IMR-90 (cell line): ENCODE results near the gene KIF21A. TPM values are rescaled to one million over a fixed set of nuclear protein-coding genes. Genes with fewer than 3 reads are reported as not detected.

ENCODE experiments used
- ATAC-seq: fragments of 200-7000 bp; cut with Tn5 transposase; 2 replicates; pipeline ENCODE4 v1.9.1; 2020; ENCODE audit warnings: low read depth, mild to moderate bottlenecking, moderate library complexity
- BruUV-seq: library from RNA; stranded (reverse); fragments of 400-500 nt; replicated peaks from 2 replicates; lab custom pipeline; 2021; lab: Mats Ljungman, UMichigan
- CTCF ChIA-PET: fragments of 300-600 bp; formaldehyde crosslinking; extraction: SDS; loops from one replicate; lab custom pipeline; 2021; ENCODE audit warnings: antibody characterized with exemption; lab: Yijun Ruan, JAX
- POLR2A ChIA-PET: fragments of 300-600 bp; sonication (Branson Sonifier 250); formaldehyde crosslinking; loops from one replicate; lab custom pipeline; 2022; ENCODE audit warnings: antibody characterized with exemption; ENCODE audit not compliant: unreplicated experiment; lab: Charles Lee
- DNase-seq: peaks from one replicate; pipeline ENCODE4 v3.0.0; 2013
- H2AFZ ChIP-seq: replicated peaks from 2 replicates; pipeline ENCODE3; 2013; ENCODE audit warnings: low read length, mild to moderate bottlenecking; ENCODE audit not compliant: poor library complexity
- H2AK5ac ChIP-seq: 2 replicates; pipeline ENCODE4 v1.6.1; 2013; ENCODE audit warnings: low read depth, low read length, inconsistent platforms
- H2AK9ac ChIP-seq: replicated peaks from 2 replicates; pipeline ENCODE3; 2013; ENCODE audit warnings: mild to moderate bottlenecking, low read depth, low read length, moderate library complexity; ENCODE audit not compliant: poor library complexity
- H2BK120ac ChIP-seq: 2 replicates; pipeline ENCODE4 v1.6.1; 2013; ENCODE audit warnings: low read depth, low read length, inconsistent platforms
- H2BK15ac ChIP-seq: 3 replicates; pipeline ENCODE4 v1.6.1; 2013; ENCODE audit warnings: low read depth, low read length, inconsistent platforms
- H2BK20ac ChIP-seq: 2 replicates; pipeline ENCODE4 v1.6.1; 2013; ENCODE audit warnings: low read depth, mild to moderate bottlenecking, inconsistent platforms, low read length, moderate library complexity
- H2BK5ac ChIP-seq: 2 replicates; pipeline ENCODE4 v1.6.1; 2013; ENCODE audit warnings: mild to moderate bottlenecking, low read depth, low read length, inconsistent platforms; ENCODE audit not compliant: poor library complexity, severe bottlenecking
- H3K14ac ChIP-seq: replicated peaks from 2 replicates; pipeline ENCODE4 v1.6.1; 2013; ENCODE audit warnings: low read depth, low read length, inconsistent platforms
- H3K18ac ChIP-seq: 2 replicates; pipeline ENCODE4 v1.6.1; 2013; ENCODE audit warnings: low read depth, low read length, control low read depth
- H3K23ac ChIP-seq: 2 replicates; pipeline ENCODE4 v1.6.1; 2013; ENCODE audit warnings: low read depth, low read length, inconsistent platforms
- H3K27ac ChIP-seq: 2 replicates; pipeline ENCODE4 v1.5.1; 2013; ENCODE audit warnings: mild to moderate bottlenecking, control low read depth, low read length; ENCODE audit not compliant: insufficient read depth
- H3K27me3 ChIP-seq: 2 replicates; pipeline ENCODE4 v1.6.1; 2013; ENCODE audit warnings: low read length; ENCODE audit not compliant: control insufficient read depth, insufficient read depth
- H3K36me3 ChIP-seq: 2 replicates; pipeline ENCODE4 v1.6.1; 2013; ENCODE audit warnings: low read length, mixed read lengths; ENCODE audit not compliant: control insufficient read depth, insufficient read depth
- H3K4ac ChIP-seq: 2 replicates; pipeline ENCODE4 v1.6.1; 2013; ENCODE audit warnings: low read depth, low read length, inconsistent platforms
- H3K4me1 ChIP-seq: 2 replicates; pipeline ENCODE4 v1.6.1; 2013; ENCODE audit warnings: low read length, mixed read lengths; ENCODE audit not compliant: control insufficient read depth, insufficient read depth
- H3K4me2 ChIP-seq: 2 replicates; pipeline ENCODE4 v1.6.1; 2013; ENCODE audit warnings: low read depth, mild to moderate bottlenecking, control low read depth, low read length, moderate library complexity
- H3K4me3 ChIP-seq: 2 replicates; pipeline ENCODE4 v1.5.1; 2013; ENCODE audit warnings: low read depth, mild to moderate bottlenecking, control low read depth, low read length, moderate library complexity; ENCODE audit not compliant: insufficient read depth
- H3K56ac ChIP-seq: 2 replicates; pipeline ENCODE4 v1.6.1; 2013; ENCODE audit warnings: low read length, inconsistent platforms; ENCODE audit not compliant: insufficient read depth; ENCODE audit errors: extremely low read depth
- H3K79me1 ChIP-seq, 2 experiments: 2 replicates each; pipeline ENCODE4 v1.6.1; 2013; ENCODE audit warnings: low read length in 2 of 2, inconsistent platforms in 1 of 2, low read depth in 1 of 2
- H3K9ac ChIP-seq: 2 replicates; pipeline ENCODE4 v1.6.1; 2013; ENCODE audit warnings: low read depth, low read length, control low read depth
- H3K9me1 ChIP-seq: 2 replicates; pipeline ENCODE4 v1.6.1; 2013; ENCODE audit warnings: low read length, inconsistent platforms; ENCODE audit not compliant: insufficient read depth
- H3K9me3 ChIP-seq: 2 replicates; pipeline ENCODE4 v1.6.1; 2013; ENCODE audit warnings: low read length; ENCODE audit not compliant: control insufficient read depth, insufficient read depth
- H4K20me1 ChIP-seq: 2 replicates; pipeline ENCODE4 v1.6.1; 2013; ENCODE audit warnings: low read length, inconsistent platforms; ENCODE audit not compliant: insufficient read depth
- H4K5ac ChIP-seq: 2 replicates; pipeline ENCODE4 v1.6.1; 2013; ENCODE audit warnings: mild to moderate bottlenecking, low read depth, low read length, control low read depth
- H4K8ac ChIP-seq, 2 experiments: 2 replicates each; pipeline ENCODE4 v1.6.1; 2013; ENCODE audit warnings: low read depth in 2 of 2, low read length in 2 of 2, control low read depth in 1 of 2, inconsistent platforms in 1 of 2
- H4K91ac ChIP-seq: 2 replicates; pipeline ENCODE4 v1.6.1; 2013; ENCODE audit warnings: low read depth, low read length, inconsistent platforms; ENCODE audit not compliant: insufficient read depth
- BHLHE40 ChIP-seq: fragments of 150-350 bp; IDR thresholded peaks from 2 replicates; pipeline ENCODE4 v1.6.1; 2016; ENCODE audit warnings: mild to moderate bottlenecking, low read depth, low read length
- CHD1 ChIP-seq: IDR thresholded peaks from 2 replicates; pipeline ENCODE4 v1.6.1; 2012; ENCODE audit warnings: low read depth, low read length, improper control_type of control experiment
- FOS ChIP-seq: fragments of 150-350 bp; IDR thresholded peaks from 2 replicates; pipeline ENCODE4 v1.6.1; 2016; ENCODE audit warnings: low read depth, low read length
- MAFK ChIP-seq: IDR thresholded peaks from 2 replicates; pipeline ENCODE4 v1.6.1; 2012; ENCODE audit warnings: low read depth, low read length, improper control_type of control experiment
- MAZ ChIP-seq: IDR thresholded peaks from 2 replicates; pipeline ENCODE4 v1.6.1; 2012; ENCODE audit warnings: low read depth, mild to moderate bottlenecking, low read length, improper control_type of control experiment, moderate library complexity, borderline replicate concordance
- POLR2A ChIP-seq: IDR thresholded peaks from 2 replicates; pipeline ENCODE4 v1.6.1; 2012; ENCODE audit warnings: mild to moderate bottlenecking, low read depth, low read length
- RAD21 ChIP-seq: IDR thresholded peaks from 2 replicates; pipeline ENCODE4 v1.6.1; 2012; ENCODE audit warnings: low read length, improper control_type of control experiment
- RCOR1 ChIP-seq: IDR thresholded peaks from 2 replicates; pipeline ENCODE4 v1.6.1; 2012; ENCODE audit warnings: mild to moderate bottlenecking, low read length, improper control_type of control experiment; ENCODE audit not compliant: insufficient replicate concordance
- RFX5 ChIP-seq: IDR thresholded peaks from 2 replicates; pipeline ENCODE4 v1.8.0; 2012; ENCODE audit warnings: low read depth, mild to moderate bottlenecking, low read length, moderate library complexity
- SMC3 ChIP-seq: fragments of 150-350 bp; IDR thresholded peaks from 2 replicates; pipeline ENCODE4 v1.6.1; 2016; ENCODE audit warnings: low read depth, mild to moderate bottlenecking, antibody characterized with exemption, low read length, moderate library complexity
- USF2 ChIP-seq: fragments of 150-350 bp; IDR thresholded peaks from 2 replicates; pipeline ENCODE4 v1.6.1; 2017; ENCODE audit warnings: mild to moderate bottlenecking, antibody characterized with exemption, low read length, low read depth
- WGBS, 2 experiments: methylation state at CpG; one replicate each; pipeline versions ENCODE4 v1.1.5 to v1.1.7; 2013; ENCODE audit warnings: missing lambda C conversion rate in 2 of 2; ENCODE audit not compliant: insufficient read length in 1 of 2; ENCODE audit errors: extremely low coverage in 2 of 2; 5-methylcytosine and 5-hydroxymethylcytosine counted together
- dilution Hi-C: fragments of 300-500 bp; cut with HindIII; formaldehyde crosslinking; loops from one replicate; pipeline ENCODE4 v1.14.3; 2018; ENCODE audit warnings: low sequenced_read_pairs; ENCODE audit not compliant: unreplicated experiment
- in situ Hi-C: fragments of 300-500 bp; cut with MboI; formaldehyde crosslinking; loops from 3 replicates; pipeline ENCODE4 v1.14.3; 2019; ENCODE audit warnings: low sequenced_read_pairs, inconsistent platforms, mixed read lengths
- intact Hi-C: fragments of 100-400 bp; cut with micrococcal nuclease; formaldehyde crosslinking; loops from 2 replicates; pipeline ENCODE4 v1.10.0; 2022
- polyA plus RNA-seq, 3 experiments: library from polyadenylated mRNA; depleted of rRNA; stranded (reverse); fragments of >200 nt; gene quantifications; 2 replicates each; pipeline ENCODE4 v1.2.3, GENCODE V29; 2012; ENCODE audit warnings: low replicate concordance in 1 of 3
- total RNA-seq: library from RNA; depleted of rRNA; stranded (reverse); fragments of >200 nt; gene quantifications from 2 replicates; pipeline ENCODE4 v1.2.3, GENCODE V29; 2012
- TF ChIP-seq, protein P1 (sequence below): conservative IDR thresholded peaks from 2 replicates; pipeline ENCODE4 v1.5.1; 2012; ENCODE audit warnings: mild to moderate bottlenecking, low read depth, low read length, improper control_type of control experiment

The KIF21A gene
- total and polyA plus RNA-seq, 2 of the 4 experiments (the other 2 are of a cell fraction) = 0.38 to 1.1 TPM

DNA sequence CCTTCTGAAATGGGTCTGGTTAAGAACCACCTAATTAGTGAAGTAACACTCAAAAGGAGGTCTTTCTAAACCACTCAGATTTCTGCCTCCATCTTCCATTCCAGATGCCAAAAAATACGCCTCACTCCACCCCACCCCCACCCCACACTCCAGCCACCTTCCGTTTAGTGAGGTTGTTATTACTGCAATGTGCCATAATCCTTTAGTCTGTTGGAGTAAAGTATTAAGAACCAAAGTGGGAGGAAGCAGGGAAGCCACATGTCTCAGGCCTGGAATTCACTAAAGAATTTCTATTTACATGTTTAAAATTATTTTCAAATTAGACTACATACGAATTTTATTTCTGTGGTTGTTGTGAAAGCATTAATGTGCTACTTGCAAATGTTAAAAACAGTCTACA, 7.4 kb downstream of the KIF21A start:
- Histone ChIP-seq H4K20me1 (no peaks in the 10 kb centered on the region), H3K9me3 (no peaks in the 10 kb centered on the region), H2AK5ac (no peak overlapping the region), H4K91ac (no peak overlapping the region), H3K4me1 (no peaks in the 10 kb centered on the region), H3K23ac (no peak overlapping the region), H4K5ac (no peak overlapping the region), H3K9ac (no peak overlapping the region), H2BK5ac (no peak overlapping the region), H3K9me1 (no peaks in the 10 kb centered on the region), H3K56ac (no peak overlapping the region), H3K36me3 (no peaks in the 10 kb centered on the region), H3K4ac (no peak overlapping the region), H3K27ac (no peak overlapping the region), H3K14ac (no peak overlapping the region), H3K4me3 (no peak overlapping the region), H2AK9ac (no peak overlapping the region), H2AFZ (no peak overlapping the region), H4K8ac (no peak overlapping the region), H2BK20ac (no peak overlapping the region), H3K18ac (no peak overlapping the region), H3K4me2 (no peak overlapping the region), H2BK120ac (no peak overlapping the region), H3K27me3 (no peaks in the 10 kb centered on the region), H2BK15ac (no peak overlapping the region), H3K79me1 (no peaks in the 10 kb centered on the region)
- DNase-seq (no peak), ATAC-seq (no peak)
- TF ChIP-seq SMC3 (no peak), USF2 (no peak), MAZ (no peak), RFX5 (no peak), MAFK (no peak), CHD1 (no peak), RAD21 (no peak), FOS (no peak), BHLHE40 (no peak), POLR2A (no peak), RCOR1 (no peak)
- TF ChIP-seq, protein P1, sequence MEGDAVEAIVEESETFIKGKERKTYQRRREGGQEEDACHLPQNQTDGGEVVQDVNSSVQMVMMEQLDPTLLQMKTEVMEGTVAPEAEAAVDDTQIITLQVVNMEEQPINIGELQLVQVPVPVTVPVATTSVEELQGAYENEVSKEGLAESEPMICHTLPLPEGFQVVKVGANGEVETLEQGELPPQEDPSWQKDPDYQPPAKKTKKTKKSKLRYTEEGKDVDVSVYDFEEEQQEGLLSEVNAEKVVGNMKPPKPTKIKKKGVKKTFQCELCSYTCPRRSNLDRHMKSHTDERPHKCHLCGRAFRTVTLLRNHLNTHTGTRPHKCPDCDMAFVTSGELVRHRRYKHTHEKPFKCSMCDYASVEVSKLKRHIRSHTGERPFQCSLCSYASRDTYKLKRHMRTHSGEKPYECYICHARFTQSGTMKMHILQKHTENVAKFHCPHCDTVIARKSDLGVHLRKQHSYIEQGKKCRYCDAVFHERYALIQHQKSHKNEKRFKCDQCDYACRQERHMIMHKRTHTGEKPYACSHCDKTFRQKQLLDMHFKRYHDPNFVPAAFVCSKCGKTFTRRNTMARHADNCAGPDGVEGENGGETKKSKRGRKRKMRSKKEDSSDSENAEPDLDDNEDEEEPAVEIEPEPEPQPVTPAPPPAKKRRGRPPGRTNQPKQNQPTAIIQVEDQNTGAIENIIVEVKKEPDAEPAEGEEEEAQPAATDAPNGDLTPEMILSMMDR = no peak
- intact Hi-C loops (no loop called here), dilution Hi-C loops (no loop called here), in situ Hi-C loops (no loop called here)
- no TSS peak for BruUV-seq
- WGBS, 2 experiments = no CpG with 5 or more reads among the region's 3 CpGs
- ChIA-PET CTCF (no interaction called here), POLR2A (no interaction called here)
